GM18520 (cell line): ENCODE results near the gene PIGA.

Experiments used
- ATAC-seq: cut with Tn5 transposase; IDR thresholded peaks from one replicate; pipeline ENCODE4 v1.9.1; 2021; ENCODE audit not compliant: unreplicated experiment

The PIGA gene

GRCh38 chrX:15335135-15336022 lies at the start of gene PIGA:
Gene PIGA (minus strand): TSS chrX:15335523. CDS start chrX:15331930, 3,593 bp downstream.
- ATAC-seq, result peak; percentile 96

GRCh38 chrX:15384304-15384703 lies 49.0 kb upstream of the PIGA start, which contains the start of gene VEGFD:
Gene VEGFD (minus strand): TSS chrX:15384413. CDS start chrX:15383946, 467 bp downstream.
- ATAC-seq, result no peak

GRCh38 chrX:15382813-15383212 lies 47.5 kb upstream of the PIGA start:
- no peak for ATAC-seq

GRCh38 chrX:15376956-15377355 lies 41.6 kb upstream of the PIGA start:
- no peak for ATAC-seq

- ATAC-seq, result no peak
Observed at GRCh38 chrX:15373976-15374375, 38.7 kb upstream of the PIGA start.

GRCh38 chrX:15366506-15367352 lies 31.4 kb upstream of the PIGA start:
- no peak for ATAC-seq

- no peak for ATAC-seq
Observed at GRCh38 chrX:15359701-15360100, 24.4 kb upstream of the PIGA start.

- no peak for ATAC-seq
Observed at GRCh38 chrX:15358533-15358932, 23.2 kb upstream of the PIGA start.

GRCh38 chrX:15356444-15356843 lies 21.1 kb upstream of the PIGA start:
- ATAC-seq, result no peak

- ATAC-seq, result no peak
Observed at GRCh38 chrX:15350329-15350996, 15.1 kb upstream of the PIGA start.

GRCh38 chrX:15349046-15349445 lies 13.7 kb upstream of the PIGA start:
- no peak for ATAC-seq

GRCh38 chrX:15345976-15346375 lies 10.7 kb upstream of the PIGA start:
- no peak for ATAC-seq

- ATAC-seq, result no peak
Observed at GRCh38 chrX:15344106-15344505, 8.8 kb upstream of the PIGA start.

GRCh38 chrX:15343075-15343476 lies 7.8 kb upstream of the PIGA start:
- no peak for ATAC-seq

GRCh38 chrX:15340867-15341266 lies 5.5 kb upstream of the PIGA start:
- ATAC-seq, result no peak

GRCh38 chrX:15336023-15336413 lies 695 bp upstream of the PIGA start:
- no peak for ATAC-seq

GRCh38 chrX:15334561-15334960 lies 762 bp downstream of the PIGA start:
- ATAC-seq, result no peak

- no peak for ATAC-seq
Observed at GRCh38 chrX:15328821-15329220, 6.5 kb downstream of the PIGA start.

GRCh38 chrX:15328131-15328530 lies 7.2 kb downstream of the PIGA start:
- no peak for ATAC-seq

- no peak for ATAC-seq
Observed at GRCh38 chrX:15322472-15322871, 12.9 kb downstream of the PIGA start.

GRCh38 chrX:15322072-15322471 lies 13.3 kb downstream of the PIGA start:
- ATAC-seq, result no peak
